A204.1 (cell line): ENCODE results near the gene YARS2.

ENCODE experiments used
- FAIRE-seq: peaks from 2 replicates; lab custom pipeline; 2012; peaks lifted over from hg19 to GRCh38; lab: Jason Lieb, UNC

YARS2 gene

DNA sequence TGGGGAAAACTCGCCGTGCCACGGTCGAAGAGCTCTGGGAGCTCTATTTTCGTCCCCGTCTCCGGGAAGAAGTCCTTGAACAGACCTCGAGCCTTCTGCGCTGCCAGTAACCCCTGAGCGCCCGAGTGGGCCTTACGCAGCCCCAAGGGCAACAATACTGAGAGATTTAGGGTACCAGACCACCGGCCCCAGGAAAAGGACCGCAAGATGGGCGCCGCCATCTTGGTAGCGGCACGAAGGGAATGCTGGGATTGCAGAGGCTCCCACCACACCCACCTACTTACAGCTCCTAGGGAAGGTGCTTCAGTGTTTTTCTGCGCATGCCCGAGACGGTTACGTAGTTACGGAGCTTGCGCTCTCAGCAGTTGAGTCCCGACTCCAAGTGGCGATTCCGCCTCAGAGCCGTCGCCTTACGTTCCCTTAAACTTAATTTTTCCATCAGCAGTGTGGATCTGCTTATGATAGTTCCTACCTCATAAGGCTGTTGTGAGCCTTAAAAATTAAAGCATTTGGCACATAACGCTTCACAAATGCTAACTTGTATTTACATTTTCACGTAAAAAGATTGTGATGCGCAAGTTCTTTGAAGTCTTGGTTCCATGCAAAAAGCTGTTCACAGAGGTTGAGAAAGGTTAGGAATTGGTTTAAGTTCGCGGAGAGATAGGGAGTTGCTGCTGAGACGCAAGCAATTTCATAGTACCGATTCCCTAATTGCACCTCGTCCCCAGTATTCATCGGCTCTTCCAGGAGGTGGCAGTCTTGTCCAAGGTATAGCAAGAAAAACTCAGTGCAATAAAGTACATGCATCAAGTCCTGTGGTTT, at the start of gene YARS2:
Gene YARS2, minus strand, starts transcription at position 244 of the 822 bp plus-strand sequence. Its CDS starts 23 bp downstream, at position 221.
- peak; percentile 96 for FAIRE-seq

DNA sequence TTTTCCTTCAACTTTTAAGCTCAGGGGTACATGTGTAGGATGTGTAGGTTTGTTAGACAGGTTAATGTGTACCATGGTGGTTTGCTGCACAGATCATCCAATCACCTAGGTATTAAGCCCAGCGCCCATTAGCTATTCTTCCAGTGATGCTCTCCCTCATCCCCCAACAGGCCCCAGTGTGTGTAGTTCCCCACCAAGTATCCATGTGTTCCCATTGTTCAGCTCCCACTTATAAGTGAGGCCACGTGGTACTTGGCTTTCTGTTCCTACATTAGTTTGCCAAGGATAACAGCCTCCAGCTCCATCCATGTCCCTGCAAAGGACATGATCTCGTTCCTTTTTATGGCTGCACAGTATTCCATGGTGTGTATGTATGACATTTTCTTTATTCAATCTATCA, 48.6 kb upstream of the YARS2 start:
- no peak for FAIRE-seq

DNA sequence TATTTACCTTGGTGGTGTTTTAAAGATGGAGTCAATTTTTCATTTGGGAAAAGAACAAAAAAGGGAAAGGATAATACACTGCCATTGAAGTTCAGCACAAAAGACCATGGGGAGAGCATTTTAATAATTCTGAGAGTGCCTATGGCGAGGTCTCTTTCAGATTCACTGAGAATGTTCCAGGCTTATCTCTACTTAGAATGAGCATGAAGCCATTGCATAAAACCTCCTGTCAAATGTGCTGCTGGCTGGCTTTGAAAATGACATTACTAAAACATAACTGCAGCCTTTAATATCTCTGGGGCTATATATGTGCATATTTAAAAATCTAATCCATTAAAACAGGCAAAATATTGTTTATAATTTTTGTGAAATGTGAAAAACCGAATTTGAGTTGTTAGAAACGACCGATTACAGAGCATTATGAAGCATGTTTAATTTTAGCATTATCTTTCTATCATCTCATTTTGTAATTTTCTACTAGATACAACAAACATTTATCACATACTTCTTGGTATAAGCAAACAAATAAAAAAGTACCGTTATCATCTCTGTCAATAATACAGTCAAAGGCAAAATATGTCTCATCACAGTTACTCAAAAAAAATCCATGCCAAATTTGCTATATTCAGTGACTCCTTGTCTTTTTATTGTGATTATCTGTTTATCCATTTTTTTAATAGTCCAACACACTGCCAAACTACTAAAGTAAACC, 45.7 kb upstream of the YARS2 start:
- FAIRE-seq: no peak

DNA sequence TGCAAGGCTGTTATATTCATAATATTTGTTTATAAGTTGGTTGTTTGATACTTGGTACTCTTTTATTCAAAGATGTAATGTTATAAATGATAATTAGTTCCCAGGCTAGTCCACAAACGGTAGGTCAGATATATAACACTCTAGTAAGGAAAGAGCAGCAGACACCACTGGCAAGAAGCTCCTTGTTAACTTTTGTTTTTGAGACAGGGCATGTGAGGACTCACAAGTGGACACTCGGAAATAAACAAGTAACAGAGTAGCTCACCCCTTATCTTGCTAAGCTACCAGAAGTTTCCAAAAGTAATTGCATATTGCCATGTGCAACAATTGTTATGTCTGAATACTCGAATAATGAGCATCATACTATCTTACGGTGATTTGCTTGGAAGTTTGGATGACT, 38.6 kb upstream of the YARS2 start:
- FAIRE-seq: no peak

GRCh38 chr12:32789916-32790315, 34.2 kb upstream of the YARS2 start:
- FAIRE-seq: no peak

DNA sequence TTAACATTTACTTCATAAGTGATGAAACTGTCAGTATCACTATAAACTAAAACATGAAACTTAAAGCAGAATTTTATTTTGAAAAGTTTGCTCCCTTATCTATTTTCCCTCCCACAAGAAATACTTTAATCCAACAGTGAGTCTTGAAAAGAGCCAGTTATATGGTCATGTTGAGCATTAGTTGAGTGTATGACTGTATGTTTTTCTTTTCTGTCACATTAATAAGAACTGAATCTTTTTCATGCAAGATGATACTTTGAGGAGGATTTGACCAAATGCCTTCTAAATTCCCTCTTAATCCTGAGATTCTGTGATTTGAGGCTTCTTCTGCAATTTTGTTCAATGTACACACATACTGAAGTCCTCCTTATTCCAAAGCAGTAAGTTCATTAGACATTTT, 33.7 kb upstream of the YARS2 start:
- FAIRE-seq: no peak

DNA sequence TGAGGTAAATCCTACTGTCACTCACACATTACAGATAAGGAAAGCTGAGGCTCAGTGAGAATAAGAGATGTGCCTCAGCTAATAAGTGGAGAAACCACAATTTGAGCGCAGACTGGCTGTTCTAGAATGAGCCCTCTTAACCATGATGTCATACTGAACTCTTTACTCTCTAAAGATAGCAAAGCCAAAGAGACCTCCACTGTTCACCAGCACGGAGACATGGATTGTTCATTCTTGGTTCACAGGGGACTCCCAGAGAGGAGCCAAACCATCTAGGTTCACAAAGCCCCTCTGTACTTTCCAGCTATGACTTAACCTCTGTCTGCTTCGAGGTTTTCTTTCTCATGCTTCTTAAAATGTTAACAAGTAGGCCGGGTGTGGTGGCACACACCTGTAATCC, 32.7 kb upstream of the YARS2 start:
- FAIRE-seq: no peak

GRCh38 chr12:32785557-32785956, 29.9 kb upstream of the YARS2 start:
- FAIRE-seq: no peak

- FAIRE-seq: no peak
These were observed 27.3 kb upstream of the YARS2 start for GRCh38 chr12:32783029-32783428.

GRCh38 chr12:32780071-32780470, 24.4 kb upstream of the YARS2 start:
- FAIRE-seq: no peak

GRCh38 chr12:32777691-32778175, 22.0 kb upstream of the YARS2 start:
- FAIRE-seq: no peak

DNA sequence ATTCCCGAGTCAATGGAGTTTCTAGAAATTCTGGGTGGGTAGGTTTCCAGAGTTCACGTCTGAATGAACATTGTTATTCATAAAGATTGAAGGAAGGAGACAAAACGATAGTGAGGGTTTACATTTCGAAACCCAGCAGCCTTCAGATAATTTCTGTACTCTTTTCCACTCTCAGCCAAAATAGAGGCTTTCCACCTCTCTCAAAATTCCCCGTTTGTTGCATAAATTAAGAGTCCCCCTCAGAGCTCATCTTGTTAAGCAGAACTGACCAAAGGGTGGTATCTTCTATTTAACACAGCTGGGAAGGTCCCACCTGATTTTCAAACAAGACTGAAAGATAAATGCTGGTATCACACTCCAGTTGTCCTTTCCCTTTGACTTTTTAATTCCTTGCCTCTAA, 21.5 kb upstream of the YARS2 start:
- no peak for FAIRE-seq

- no peak for FAIRE-seq
These were observed 20.6 kb upstream of the YARS2 start for GRCh38 chr12:32776258-32776657.

DNA sequence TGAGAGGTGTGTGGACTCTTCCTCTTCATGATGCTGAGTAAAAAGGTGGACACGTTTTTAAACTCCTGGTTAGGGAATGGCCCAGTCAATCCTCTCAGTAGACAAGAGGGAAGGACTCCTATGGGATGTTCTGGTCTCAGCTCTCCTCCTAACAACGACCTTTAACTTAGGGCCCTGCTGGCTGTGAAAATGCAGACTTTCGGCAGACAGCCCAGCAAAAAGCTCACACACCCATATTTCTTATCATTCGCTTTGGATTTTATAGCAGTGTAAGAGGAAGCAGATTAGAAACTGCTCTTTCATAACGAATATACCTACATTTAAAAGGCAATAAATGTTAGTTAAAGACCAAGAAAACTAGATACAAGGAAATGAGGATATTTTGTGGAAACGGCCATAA, 18.0 kb upstream of the YARS2 start:
- no peak for FAIRE-seq

- no peak for FAIRE-seq
These were observed 14.4 kb upstream of the YARS2 start for GRCh38 chr12:32770141-32770540.

DNA sequence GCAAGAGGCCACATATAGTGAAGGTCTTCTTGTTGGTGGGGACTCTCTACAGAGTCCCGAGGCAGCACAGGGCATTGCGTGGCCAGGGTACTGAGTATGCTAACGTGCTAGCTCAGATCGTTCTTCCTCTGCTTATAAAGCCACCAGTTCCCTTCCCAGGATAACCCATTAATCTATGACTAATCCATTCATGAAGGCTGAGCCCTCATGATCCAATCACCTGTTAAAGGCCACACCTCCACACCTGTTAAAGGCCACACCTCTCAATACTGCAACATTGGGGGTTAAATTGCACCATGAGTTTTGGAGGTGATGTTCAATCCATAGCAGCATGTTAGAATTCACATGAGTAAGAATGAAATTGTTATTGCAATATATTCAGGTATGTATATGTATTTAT, 12.8 kb upstream of the YARS2 start:
- no peak for FAIRE-seq

GRCh38 chr12:32765906-32766305, 10.2 kb upstream of the YARS2 start:
- no peak for FAIRE-seq

DNA sequence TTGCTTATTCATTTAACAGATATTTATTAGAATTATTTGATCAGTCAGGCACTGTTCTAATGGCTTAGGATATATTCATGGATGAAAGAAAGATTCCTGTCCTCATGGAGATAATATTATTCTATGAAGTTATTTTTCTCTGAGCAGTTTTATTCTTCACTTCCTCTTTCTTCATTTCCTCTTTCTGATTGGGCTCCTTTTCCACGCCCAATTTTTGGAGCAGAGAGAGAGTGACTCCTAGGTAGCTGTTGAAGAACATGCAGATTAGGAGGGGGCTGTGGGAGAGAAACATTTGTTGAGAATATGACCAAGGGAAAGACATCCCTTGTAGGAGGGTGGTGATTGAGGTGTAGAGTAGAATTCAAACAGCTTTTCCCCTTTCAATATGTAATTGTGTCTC, 6.0 kb upstream of the YARS2 start:
- no peak for FAIRE-seq

DNA sequence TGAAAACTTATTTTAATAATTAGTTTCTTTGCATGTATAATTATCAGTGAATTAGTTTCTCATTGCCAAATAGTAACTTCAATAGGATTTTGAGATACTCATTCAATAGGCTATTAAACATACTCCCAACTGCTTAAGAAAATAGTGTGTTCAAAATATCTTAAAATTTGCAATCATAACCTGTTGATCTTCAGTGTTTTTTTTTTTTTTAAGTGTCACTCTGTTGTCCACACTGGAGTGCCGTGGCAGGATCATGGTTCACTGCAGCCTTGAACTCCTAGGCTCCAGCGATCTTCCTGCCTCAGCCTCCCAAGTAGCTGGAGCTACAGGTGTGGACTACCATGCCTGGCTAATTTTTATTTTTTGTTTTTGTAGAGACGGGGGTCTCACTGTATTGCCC, 1.5 kb upstream of the YARS2 start:
- no peak for FAIRE-seq

DNA sequence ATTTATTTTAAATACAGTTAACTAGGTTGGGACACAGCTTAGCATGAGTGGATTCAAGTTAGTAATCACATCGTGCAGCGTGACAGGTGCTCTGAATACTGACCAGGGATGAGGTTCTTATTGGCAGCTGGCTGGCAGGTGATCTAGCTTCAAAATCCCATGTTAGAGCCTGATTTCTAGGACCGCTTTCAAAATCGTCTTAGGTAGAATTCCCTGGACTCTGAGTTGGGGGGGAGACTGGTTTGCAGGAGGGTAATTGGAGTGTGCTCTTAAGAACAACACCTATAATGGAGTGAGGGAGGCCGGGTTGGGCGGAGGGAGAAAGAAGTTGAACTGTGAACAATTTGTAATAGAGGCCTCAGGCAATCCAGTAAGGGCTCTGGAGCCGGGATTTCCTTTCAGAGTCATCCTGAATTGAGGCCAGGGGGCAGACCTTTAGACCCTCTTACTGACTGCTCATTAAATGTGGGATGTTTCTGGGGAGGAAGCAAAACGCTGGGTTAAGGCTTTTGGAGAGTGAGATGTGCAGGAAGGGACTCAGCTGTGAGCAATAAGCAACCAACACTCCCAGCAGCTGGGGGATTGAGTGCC, 874 bp upstream of the YARS2 start:
- FAIRE-seq: no peak

DNA sequence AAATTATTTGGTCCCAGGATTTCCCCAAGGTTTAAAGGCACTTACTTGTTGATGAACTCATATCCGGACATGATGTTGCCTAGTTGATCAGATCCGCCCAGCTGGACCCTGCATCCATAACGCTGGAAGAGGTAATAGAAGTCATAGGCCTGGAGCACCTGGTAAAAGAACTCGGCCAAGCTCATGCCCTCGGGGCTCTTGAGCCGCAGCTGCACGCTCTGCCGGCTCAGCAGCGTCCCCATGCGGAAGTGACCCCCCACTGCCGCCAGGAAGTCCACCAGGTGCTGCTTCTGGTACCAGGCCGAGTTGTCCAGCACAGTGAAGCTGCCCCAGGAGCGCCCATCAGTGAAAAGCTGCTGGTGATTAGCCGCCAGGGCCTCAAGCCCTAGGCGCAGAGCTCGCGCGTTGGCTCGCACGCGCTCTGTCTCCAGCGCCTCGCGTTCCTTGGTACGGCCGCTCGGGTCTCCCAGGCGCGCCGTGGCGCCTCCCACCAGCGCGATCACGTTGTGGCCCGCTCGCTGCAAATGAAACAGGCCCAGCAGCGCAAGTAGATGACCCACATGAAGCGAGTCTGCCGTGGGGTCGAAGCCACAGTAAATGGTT, 545 bp downstream of the YARS2 start:
- FAIRE-seq: no peak

- FAIRE-seq: no peak
These were observed 1.6 kb downstream of the YARS2 start for GRCh38 chr12:32754111-32754510.

GRCh38 chr12:32753605-32754004, 2.1 kb downstream of the YARS2 start:
- FAIRE-seq: no peak
